ENCODE data around the gene PRKRA. TPM values are rescaled to one million over a fixed set of nuclear protein-coding genes. Genes with fewer than 3 reads are reported as not detected.

PRKRA gene
- total and polyA plus RNA-seq, 2 of the 13 experiments (the other 11 are each of a cell fraction or from before 2014, with no cell fraction given), result 53.1 to 74.7 TPM

GRCh38 chr2:178413472-178414265 lies 37.3 kb downstream of the PRKRA start (continued):
- TF ChIP-seq IKZF5 (CRISPR knock-in tag; IDR thresholded peaks at IDR 0.05) (0 out of 2 replicates have a peak, but pooled peaks have one; percentile 26), HOXA9 (CRISPR knock-in tag; IDR thresholded peaks at IDR 0.05; ENCODE audit: borderline replicate concordance) (no peak), ZNF572 (CRISPR knock-in tag; IDR thresholded peaks at IDR 0.05) (0 out of 2 replicates have a peak, but pooled peaks have one; percentile 64), ZNF543 (CRISPR knock-in tag; IDR thresholded peaks at IDR 0.05) (peak; percentile 56; the same call in 1 of the 2 replicates), ZNF124 (CRISPR knock-in tag; IDR thresholded peaks at IDR 0.05) (no peak), ZNF432 (CRISPR knock-in tag; IDR thresholded peaks at IDR 0.05; ENCODE audit: borderline replicate concordance) (no peak), GZF1 (CRISPR knock-in tag; IDR thresholded peaks at IDR 0.05) (no peak), ZSCAN20 (CRISPR knock-in tag; IDR thresholded peaks at IDR 0.05; ENCODE audit: borderline replicate concordance) (no peak), MAX (IDR thresholded peaks at IDR 0.05) (peak; percentile 47; the same call in 1 of the 2 replicates), PCBP1 (IDR thresholded peaks at IDR 0.05; ENCODE audit: borderline replicate concordance, low read depth, low read length) (0 out of 2 replicates have a peak, but pooled peaks have one; percentile 29), KDM5B (CRISPR knock-in tag; IDR thresholded peaks at IDR 0.05; ENCODE audit: borderline replicate concordance) (peak; percentile 73; the same call in 1 of the 2 replicates), ZNF549 (CRISPR knock-in tag; IDR thresholded peaks at IDR 0.05) (no peak), ZBTB25 (CRISPR knock-in tag; IDR thresholded peaks at IDR 0.05) (0 out of 2 replicates have a peak, but pooled peaks have one; percentile 9), ZNF790 (CRISPR knock-in tag; IDR thresholded peaks at IDR 0.05; ENCODE audit: borderline replicate concordance) (no peak), PAWR (CRISPR knock-in tag; IDR thresholded peaks at IDR 0.05; ENCODE audit: borderline replicate concordance) (0 out of 2 replicates have a peak, but pooled peaks have one; percentile 10), ZNF33A (CRISPR knock-in tag; IDR thresholded peaks at IDR 0.05; ENCODE audit: borderline replicate concordance) (no peak), ZNF33B (CRISPR knock-in tag; IDR thresholded peaks at IDR 0.05) (no peak), CREB1 (IDR thresholded peaks at IDR 0.05) (peak; percentile 68), CREB1 (CRISPR knock-in tag; IDR thresholded peaks at IDR 0.05) (peak; percentile 90), TBX2 (CRISPR knock-in tag; IDR thresholded peaks at IDR 0.05; ENCODE audit: borderline replicate concordance) (peak; percentile 50; the same call in 1 of the 2 replicates), TBP (CRISPR knock-in tag; IDR thresholded peaks at IDR 0.05) (no peak), HNRNPL (IDR thresholded peaks at IDR 0.05; ENCODE audit: low read depth, low read length) (0 out of 2 replicates have a peak, but pooled peaks have one; percentile 36)
